CD14-positive monocyte (primary cell): ENCODE measurements around the gene KMT2C. TPM values are rescaled to one million over a fixed set of nuclear protein-coding genes. Genes with fewer than 3 reads are reported as not detected.

Experiments
- DNase-seq, 3 donors: peaks; one replicate each; pipeline ENCODE4 v3.0.0-alpha.2; 2011 to 2022
- H2AFZ ChIP-seq: 2 replicates; pipeline ENCODE4 v1.6.0; 2012; ENCODE audit warnings: mild to moderate bottlenecking, low read depth, low read length, inconsistent platforms; ENCODE audit not compliant: insufficient read depth, poor library complexity, severe bottlenecking
- H3K27ac ChIP-seq, 2 donors: 1 replicate in 1 of 2; 2 replicates in 1 of 2; pipeline ENCODE4 v1.5.1; 2012 to 2013; ENCODE audit warnings: low read length in 2 of 2, control low read depth in 1 of 2, inconsistent platforms in 1 of 2, low read depth in 1 of 2, mild to moderate bottlenecking in 1 of 2
- H3K27me3 ChIP-seq, 2 donors: one replicate each; pipeline versions ENCODE4 v1.6.0 to v1.6.1; 2011 to 2013; ENCODE audit warnings: low read length in 2 of 2; ENCODE audit not compliant: control insufficient read depth in 2 of 2, insufficient read depth in 2 of 2
- H3K36me3 ChIP-seq, 2 donors: replicated peaks in 1 of 2; 1 replicate in 1 of 2; 2 replicates in 1 of 2; pipeline versions ENCODE4 v1.5.1 to v1.6.1; 2012 to 2013; ENCODE audit warnings: low read length in 2 of 2, control low read depth in 1 of 2, inconsistent platforms in 1 of 2, mild to moderate bottlenecking in 1 of 2; ENCODE audit not compliant: insufficient read depth in 2 of 2, control insufficient read depth in 1 of 2
- H3K4me1 ChIP-seq, 2 donors: 1 replicate in 1 of 2; 2 replicates in 1 of 2; pipeline versions ENCODE4 v1.5.1 to v1.6.1; 2012 to 2013; ENCODE audit warnings: low read length in 2 of 2, control low read depth in 1 of 2, inconsistent platforms in 1 of 2, mild to moderate bottlenecking in 1 of 2, moderate library complexity in 1 of 2; ENCODE audit not compliant: insufficient read depth in 2 of 2, control insufficient read depth in 1 of 2
- H3K4me2 ChIP-seq: replicated peaks from 2 replicates; pipeline ENCODE3; 2012; ENCODE audit warnings: low read length, moderate library complexity, mild to moderate bottlenecking; ENCODE audit not compliant: poor library complexity, severe bottlenecking; ENCODE audit errors: extremely low read depth
- H3K4me3 ChIP-seq, 3 experiments: fragments of 200-600 bp in 1 of 3; sonication (generic) in 1 of 3; replicated peaks in 1 of 3; 1 replicate in 2 of 3; 2 replicates in 1 of 3; pipeline ENCODE4 v1.5.1; 2011 to 2013; ENCODE audit warnings: low read length in 3 of 3, mild to moderate bottlenecking in 3 of 3, control low read depth in 2 of 3, low read depth in 2 of 3, inconsistent platforms in 1 of 3, moderate library complexity in 1 of 3
- H3K79me2 ChIP-seq: 2 replicates; pipeline ENCODE4 v1.6.0; 2012; ENCODE audit warnings: mild to moderate bottlenecking, control low read depth, inconsistent platforms, low read length, moderate library complexity; ENCODE audit not compliant: insufficient read depth
- H3K9ac ChIP-seq: 2 replicates; pipeline ENCODE4 v1.6.0; 2017; ENCODE audit warnings: low read length, mild to moderate bottlenecking; ENCODE audit not compliant: insufficient read depth, poor library complexity, severe bottlenecking
- H3K9me3 ChIP-seq, 2 donors: replicated peaks in 1 of 2; 1 replicate in 1 of 2; 2 replicates in 1 of 2; pipeline versions ENCODE4 v1.5.1 to v1.6.1; 2012 to 2013; ENCODE audit warnings: low read length in 2 of 2, control low read depth in 1 of 2; ENCODE audit not compliant: control insufficient read depth in 1 of 2, insufficient read depth in 1 of 2
- H4K20me1 ChIP-seq: 2 replicates; pipeline ENCODE4 v1.6.0; 2012; ENCODE audit warnings: mild to moderate bottlenecking, low read length, control low read depth, moderate library complexity; ENCODE audit not compliant: insufficient read depth
- H3K27ac Mint-ChIP-seq, 7 donors: one replicate each; pipeline ENCODE4 v1.8.0; 2020; ENCODE audit warnings: mild to moderate bottlenecking in 7 of 7, mixed read lengths in 7 of 7, moderate library complexity in 6 of 7, inconsistent platforms in 2 of 7
- H3K27me3 Mint-ChIP-seq, 3 donors: one replicate each; pipeline ENCODE4 v1.8.0; 2021 to 2022; ENCODE audit warnings: low read depth in 3 of 3, mild to moderate bottlenecking in 3 of 3, mixed read lengths in 3 of 3, moderate library complexity in 3 of 3, inconsistent platforms in 1 of 3
- H3K36me3 Mint-ChIP-seq, 2 donors: one replicate each; pipeline ENCODE4 v1.8.0; 2020; ENCODE audit warnings: mixed read lengths in 2 of 2, inconsistent platforms in 1 of 2, mild to moderate bottlenecking in 1 of 2
- H3K4me1 Mint-ChIP-seq: one replicate; pipeline ENCODE4 v1.8.0; 2020; ENCODE audit warnings: mild to moderate bottlenecking, mixed read lengths
- H3K4me3 Mint-ChIP-seq, 2 donors: one replicate each; pipeline ENCODE4 v1.8.0; 2020; ENCODE audit warnings: mild to moderate bottlenecking in 2 of 2, mixed read lengths in 2 of 2, moderate library complexity in 1 of 2
- H3K9me3 Mint-ChIP-seq, 7 donors: one replicate each; pipeline ENCODE4 v1.8.0; 2020 to 2022; ENCODE audit warnings: mixed read lengths in 7 of 7, mild to moderate bottlenecking in 6 of 7, moderate library complexity in 6 of 7, inconsistent platforms in 2 of 7
- CTCF ChIP-seq: fragments of 200-600 bp; IDR thresholded peaks from one replicate; pipeline ENCODE4 v1.8.0; 2022; ENCODE audit warnings: antibody characterized with exemption, mild to moderate bottlenecking
- WGBS: methylation state at CpG from one replicate; pipeline ENCODE4 v1.1.5; 2013; ENCODE audit warnings: missing lambda C conversion rate; ENCODE audit not compliant: insufficient coverage; 5-methylcytosine and 5-hydroxymethylcytosine counted together
- intact Hi-C, 2 donors: fragments of 100-400 bp; cut with micrococcal nuclease; formaldehyde crosslinking; loops; one replicate each; pipeline versions ENCODE4 v1.15.0 to v1.15.1; 2023
- polyA plus RNA-seq, 3 donors: library from polyadenylated mRNA; depleted of rRNA in 1 of 3; unstranded in 2 of 3; stranded (reverse) in 1 of 3; fragments of 300-500 nt in 2 of 3; fragments of >200 nt in 1 of 3; fragmentation: Illumina TruSeq in 2 of 3; gene quantifications; 1 replicate in 2 of 3; 2 replicates in 1 of 3; pipeline ENCODE4 v1.2.3, GENCODE V29; 2012 to 2021

The KMT2C gene
- polyA plus RNA-seq, 3 donors = 4.5 to 26.1 (median 7.3) TPM

- Mint-ChIP-seq H3K4me1 (peaks cover 42% of the 10 kb centered on the region), H3K4me3 (no peak overlapping the region), H3K27me3 (no peaks in the 10 kb centered on the region), H3K27ac (peak overlapping the region in 3 of 7 donors; percentile 20 to 66 (median 61)), H3K9me3 (no peaks in the 10 kb centered on the region), H3K36me3 (peaks cover 26 to 31% of the 10 kb centered on the region in 2 donors)
- Histone ChIP-seq H3K36me3 (peaks cover 24 to 31% of the 10 kb centered on the region in 2 donors), H3K27me3 (no peaks in the 10 kb centered on the region), H3K4me2 (no peak overlapping the region), H3K9ac (no peak overlapping the region), H3K4me3 (no peak overlapping the region), H2AFZ (no peak overlapping the region), H3K79me2 (peaks cover 97% of the 10 kb centered on the region), H3K9me3 (no peaks in the 10 kb centered on the region), H3K4me1 (peaks cover 23 to 30% of the 10 kb centered on the region in 2 donors), H3K27ac (peak overlapping the region in 1 of 2 donors; percentile 14), H4K20me1 (peaks cover 99% of the 10 kb centered on the region)
- WGBS = no CpG with 5 or more reads among the region's 2 CpGs
- no peak for DNase-seq
- TF ChIP-seq CTCF = no peak
- intact Hi-C loops = loop anchor here in 1 of 2 donors (10.0 kb wide), 2 partner anchors 122 to 372 kb away; no protein-coding TSS in a partner anchor
These were observed 102.7 kb downstream of the KMT2C start for GRCh38 chr7:152333134-152333533.

- Histone ChIP-seq H3K27ac (peak overlapping the region in 1 of 2 donors; percentile 39), H3K36me3 (peaks cover 42 to 50% of the 10 kb centered on the region in 2 donors), H2AFZ (no peak overlapping the region), H3K4me2 (no peak overlapping the region), H3K27me3 (no peaks in the 10 kb centered on the region), H3K79me2 (peaks cover 85% of the 10 kb centered on the region), H3K9me3 (no peaks in the 10 kb centered on the region), H3K9ac (no peak overlapping the region), H4K20me1 (peaks cover 96% of the 10 kb centered on the region), H3K4me3 (no peak overlapping the region), H3K4me1 (peaks cover 10 to 14% of the 10 kb centered on the region in 2 donors)
- intact Hi-C loops = loop anchor here in 1 of 2 donors (10.0 kb wide), 2 partner anchors 124 to 374 kb away; no protein-coding TSS in a partner anchor
- Mint-ChIP-seq H3K9me3 (no peaks in the 10 kb centered on the region), H3K27ac (peak overlapping the region in 2 of 7 donors; percentile 21 to 38), H3K27me3 (no peaks in the 10 kb centered on the region), H3K4me3 (no peak overlapping the region), H3K36me3 (peaks cover 35 to 43% of the 10 kb centered on the region in 2 donors), H3K4me1 (peaks cover 22% of the 10 kb centered on the region)
- WGBS = no CpG with 5 or more reads among the region's 2 CpGs
- no peak for DNase-seq
- TF ChIP-seq CTCF = no peak
These were observed 105.0 kb downstream of the KMT2C start for GRCh38 chr7:152330827-152331226.
